ENCODE measurements around the gene NTN5. TPM values are rescaled to one million over a fixed set of nuclear protein-coding genes. Genes with fewer than 3 reads are reported as not detected.

NTN5 gene
- total RNA-seq, 1 experiment from 2014 or later, result not detected

- Histone ChIP-seq H3K4me1 (ENCODE audit: insufficient read depth, low read length, poor library complexity, severe bottlenecking) (peaks cover 40% of the 10 kb centered on the region), H3K36me3 (ENCODE audit: insufficient read depth, low read length, poor library complexity, severe bottlenecking) (no peaks in the 10 kb centered on the region), H3K4me3 (ENCODE audit: low read depth, low read length, poor library complexity, severe bottlenecking) (peak overlapping the region; percentile 66), H3K27ac (ENCODE audit: low read depth, low read length, poor library complexity, severe bottlenecking) (peak overlapping the region; percentile 88), H3K27me3 (replicated peaks; ENCODE audit: insufficient read depth, low read depth, low read length, poor library complexity) (no peaks in the 10 kb centered on the region), H3K9me3 (ENCODE audit: low read depth, low read length, poor library complexity, severe bottlenecking) (no peaks in the 10 kb centered on the region)
- intact Hi-C loops (cut with micrococcal nuclease; ENCODE audit: unreplicated experiment), result no loop called here
- ChIA-PET POLR2A (ENCODE audit: low non-redundant PET) (interaction anchor here (0.5 kb wide), 1 partner anchor 33 kb away, joined by 3 read pairs; no protein-coding TSS in a partner anchor), CTCF (interaction anchor here (1.0 to 1.1 kb wide), 2 partner anchors 9 to 22 kb away, joined by 3 read pairs; no protein-coding TSS in a partner anchor)
- no TSS peak for BruUV-seq (replicated peaks)
- TF ChIP-seq EZH2 (IDR thresholded peaks at IDR 0.05; ENCODE audit: borderline replicate concordance, low read depth, low read length, poor library complexity, severe bottlenecking), result no peak
- no peak for TF ChIP-seq CTCF (conservative IDR thresholded peaks at IDR 0.05; ENCODE audit: low read depth, low read length)
- peak; percentile 89 for DNase-seq (ENCODE audit: low spot score)
Observed at GRCh38 chr19:48716562-48717291, 43.9 kb upstream of the NTN5 start.

- Histone ChIP-seq H3K9me3 (ENCODE audit: low read depth, low read length, poor library complexity, severe bottlenecking) (no peaks in the 10 kb centered on the region), H3K27ac (ENCODE audit: low read depth, low read length, poor library complexity, severe bottlenecking) (peak overlapping the region; percentile 88), H3K4me3 (ENCODE audit: low read depth, low read length, poor library complexity, severe bottlenecking) (peak overlapping the region; percentile 66), H3K36me3 (ENCODE audit: insufficient read depth, low read length, poor library complexity, severe bottlenecking) (no peaks in the 10 kb centered on the region), H3K27me3 (replicated peaks; ENCODE audit: insufficient read depth, low read depth, low read length, poor library complexity) (no peaks in the 10 kb centered on the region), H3K4me1 (ENCODE audit: insufficient read depth, low read length, poor library complexity, severe bottlenecking) (peaks cover 33% of the 10 kb centered on the region)
- TF ChIP-seq EZH2 (IDR thresholded peaks at IDR 0.05; ENCODE audit: borderline replicate concordance, low read depth, low read length, poor library complexity, severe bottlenecking), result no peak
- TF ChIP-seq CTCF (conservative IDR thresholded peaks at IDR 0.05; ENCODE audit: low read depth, low read length), result no peak
- no TSS peak for BruUV-seq (replicated peaks)
- ChIA-PET CTCF (interaction anchor here (1.0 to 1.1 kb wide), 2 partner anchors 10 to 23 kb away, joined by 3 read pairs; no protein-coding TSS in a partner anchor), POLR2A (ENCODE audit: low non-redundant PET) (no interaction called here)
- intact Hi-C loops (cut with micrococcal nuclease; ENCODE audit: unreplicated experiment), result no loop called here
- no peak for DNase-seq (ENCODE audit: low spot score)
Observed at GRCh38 chr19:48715681-48716171, 42.9 kb upstream of the NTN5 start.

- TF ChIP-seq EZH2 (IDR thresholded peaks at IDR 0.05; ENCODE audit: borderline replicate concordance, low read depth, low read length, poor library complexity, severe bottlenecking), result no peak
- no peak for TF ChIP-seq CTCF (conservative IDR thresholded peaks at IDR 0.05; ENCODE audit: low read depth, low read length)
- BruUV-seq (replicated peaks), result no TSS peak
- DNase-seq (ENCODE audit: low spot score), result no peak
- Histone ChIP-seq H3K27me3 (replicated peaks; ENCODE audit: insufficient read depth, low read depth, low read length, poor library complexity) (no peaks in the 10 kb centered on the region), H3K4me3 (ENCODE audit: low read depth, low read length, poor library complexity, severe bottlenecking) (peak overlapping the region; percentile 66), H3K27ac (ENCODE audit: low read depth, low read length, poor library complexity, severe bottlenecking) (peak overlapping the region; percentile 88), H3K4me1 (ENCODE audit: insufficient read depth, low read length, poor library complexity, severe bottlenecking) (peaks cover 33% of the 10 kb centered on the region), H3K36me3 (ENCODE audit: insufficient read depth, low read length, poor library complexity, severe bottlenecking) (no peaks in the 10 kb centered on the region), H3K9me3 (ENCODE audit: low read depth, low read length, poor library complexity, severe bottlenecking) (no peaks in the 10 kb centered on the region)
- ChIA-PET POLR2A (ENCODE audit: low non-redundant PET) (interaction anchor here (0.6 kb wide), 1 partner anchor 179 kb away, joined by 3 read pairs; no protein-coding TSS in a partner anchor), CTCF (interaction anchor here (0.9 kb wide), 1 partner anchor 69 kb away, joined by 4 read pairs; the partner anchor contains the start of gene CA11)
- intact Hi-C loops (cut with micrococcal nuclease; ENCODE audit: unreplicated experiment), result loop anchor here (5.0 kb wide), 1 partner anchor 68 kb away; the partner anchor contains the start of gene CA11
Observed at GRCh38 chr19:48714759-48715675, 42.2 kb upstream of the NTN5 start.
